Measurements from ENCODE around the gene NPY5R.
A peak's percentile ranks its signal among the peaks of the same experiment; 100 is the strongest.

The NPY5R gene

DNA sequence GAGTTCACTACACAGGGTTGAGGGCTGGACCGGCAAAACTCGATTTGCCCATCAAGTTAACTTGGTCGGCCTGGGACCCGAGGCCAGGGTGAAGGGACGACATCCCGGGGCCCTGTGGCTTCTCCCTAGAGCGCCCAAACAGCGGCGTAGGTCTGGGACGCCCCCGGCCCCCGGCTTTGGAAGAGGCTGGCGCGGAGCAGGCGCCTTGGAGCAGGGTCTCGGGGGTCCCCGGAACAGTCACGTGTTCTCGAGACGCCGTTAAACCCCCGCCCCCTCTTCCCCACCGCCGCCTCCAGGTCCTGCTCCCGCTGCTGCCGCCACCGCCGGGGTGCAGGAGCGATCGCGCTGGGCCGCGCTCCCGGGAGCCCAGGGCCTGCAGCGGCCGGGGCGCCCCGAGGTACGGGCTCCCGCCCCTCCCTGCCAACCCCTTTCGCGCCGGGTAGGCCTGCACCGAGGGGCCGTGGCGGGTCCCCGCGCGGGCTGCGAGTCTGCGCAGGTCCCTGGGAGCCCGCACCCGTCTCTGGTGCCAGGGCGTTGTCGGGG is at the start of gene NPY5R:
Gene NPY5R (plus strand): TSS at position 289 of the 543 bp plus-strand sequence. CDS start 6,382 bp downstream, outside the sequence.
- DNase-seq: no peak

DNA sequence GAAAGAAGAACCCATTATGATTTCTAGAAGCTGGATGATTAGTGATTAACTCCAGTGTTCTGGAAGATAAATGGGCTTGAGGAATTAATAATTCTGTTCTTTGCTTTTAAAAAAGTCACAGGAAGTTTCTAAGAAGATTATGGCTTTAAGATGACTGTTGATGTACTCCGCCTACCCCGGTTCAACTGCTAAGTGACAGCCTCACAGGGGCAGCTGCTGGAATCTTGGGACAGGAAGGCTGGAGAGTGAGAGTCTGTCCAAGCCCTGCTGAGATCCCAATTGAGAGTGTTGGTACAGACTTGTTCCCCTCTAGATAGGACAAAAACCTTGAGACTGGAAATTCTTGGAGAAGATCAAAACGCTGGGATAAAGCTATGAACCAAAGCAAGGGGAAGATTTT is 48.6 kb upstream of the NPY5R start:
- DNase-seq: no peak

DNA sequence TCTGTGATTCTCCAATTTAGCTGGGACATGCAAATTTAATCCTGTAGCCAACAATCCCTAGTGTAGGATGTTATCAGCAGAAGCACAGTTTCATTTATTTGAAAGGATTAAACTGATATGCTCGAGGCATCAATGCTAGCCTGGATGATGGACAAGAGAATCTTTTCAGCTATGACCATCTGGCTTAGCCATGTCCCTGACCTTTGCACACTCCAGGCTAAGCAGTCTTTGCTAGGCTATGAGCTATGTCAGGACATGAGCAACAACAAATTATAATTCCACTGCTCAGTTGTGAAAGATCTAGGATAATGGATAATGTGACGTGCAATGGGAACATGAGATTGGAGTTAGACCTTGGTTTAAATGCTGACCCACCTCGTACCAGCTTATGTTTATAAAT is 43.2 kb upstream of the NPY5R start:
- DNase-seq: no peak

DNA sequence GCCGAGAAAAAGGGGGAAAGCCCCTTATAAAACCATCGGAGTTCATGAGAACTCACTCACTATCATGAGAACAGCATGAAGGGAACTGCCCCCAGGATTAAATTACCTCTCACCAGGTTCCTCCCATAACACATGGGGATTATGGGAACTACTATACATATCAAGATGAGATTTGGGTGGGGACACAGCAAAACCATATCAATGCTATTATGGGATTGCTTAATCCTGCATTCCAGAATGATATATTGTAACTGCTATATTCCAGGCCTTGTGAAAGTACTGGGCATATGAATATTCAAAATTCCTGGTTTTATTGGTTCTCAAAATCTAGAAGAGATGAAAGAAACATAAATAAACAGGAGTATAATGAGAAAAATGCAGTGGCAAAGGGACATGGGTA is 40.6 kb upstream of the NPY5R start:
- no peak for DNase-seq

DNA sequence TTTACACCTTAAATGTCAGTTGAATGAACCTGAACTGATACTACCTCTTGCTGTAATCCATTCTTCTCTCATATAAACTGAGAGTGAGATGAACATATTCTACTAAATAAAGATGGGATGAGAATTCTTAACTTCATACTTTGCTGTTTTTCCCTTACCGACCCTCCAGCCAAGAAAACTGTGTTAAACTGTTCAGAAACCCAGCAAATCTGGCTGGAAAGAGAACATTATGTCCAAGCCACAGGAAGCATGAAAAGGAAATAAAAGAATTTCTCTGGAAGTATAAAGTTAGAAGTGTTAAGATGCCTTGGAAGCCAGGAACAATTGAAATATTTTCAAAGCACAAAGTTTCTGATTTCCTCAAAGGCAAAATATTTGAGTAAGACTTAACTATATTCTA is 34.2 kb upstream of the NPY5R start:
- no peak for DNase-seq

DNA sequence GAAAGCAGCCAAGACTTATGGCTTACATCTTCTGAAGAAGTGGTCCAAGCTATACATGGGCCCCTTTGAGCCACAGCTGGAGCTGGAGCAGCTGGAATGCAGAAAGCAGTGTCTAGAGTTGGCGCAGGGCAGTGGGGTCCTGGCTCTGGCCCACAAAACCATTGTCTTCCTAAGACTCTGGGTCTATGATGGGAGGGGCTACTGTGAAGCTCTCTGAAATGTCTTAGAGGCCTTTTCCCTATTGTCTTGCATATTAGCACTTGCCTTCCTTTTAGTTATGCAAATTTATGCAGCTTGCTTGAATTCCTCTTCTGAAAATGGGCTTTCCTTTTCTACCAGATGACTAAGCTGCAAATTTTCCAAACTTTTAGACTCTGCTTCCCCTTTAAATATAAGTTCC is 26.6 kb upstream of the NPY5R start:
- no peak for DNase-seq

DNA sequence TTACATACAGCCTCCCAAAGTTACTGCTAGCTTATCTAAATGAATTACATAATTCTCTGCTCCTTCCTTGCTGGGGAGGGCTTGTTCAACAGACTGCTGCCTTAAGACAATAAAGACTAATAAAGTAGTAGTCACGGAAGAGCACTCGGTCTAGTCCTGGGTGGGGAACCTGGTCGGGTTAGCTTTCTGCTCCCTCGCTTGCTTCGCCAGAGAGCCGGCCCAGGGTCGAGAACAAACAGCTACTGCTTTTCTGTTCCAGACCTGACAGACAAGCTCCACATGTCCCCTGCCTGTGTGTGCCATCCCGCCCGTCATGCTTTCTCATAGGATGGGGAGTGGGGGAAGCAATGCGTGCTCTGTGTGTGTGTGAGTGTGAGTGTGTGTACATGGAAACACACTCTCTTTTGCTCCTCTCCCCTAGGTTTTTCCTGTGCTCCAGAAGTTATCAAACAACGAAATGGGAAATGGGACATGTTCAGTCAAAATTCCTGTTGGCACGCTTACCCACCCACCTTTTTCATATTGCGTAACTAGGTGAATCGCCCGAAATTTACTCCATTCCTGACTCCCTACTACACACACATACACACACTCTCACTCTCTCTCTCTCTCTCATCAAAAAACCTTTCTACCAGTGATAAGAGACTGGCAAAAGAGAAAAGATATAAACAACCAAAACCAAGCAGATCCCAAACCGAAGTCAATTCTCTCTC is 12.6 kb upstream of the NPY5R start:
- DNase-seq: no peak

DNA sequence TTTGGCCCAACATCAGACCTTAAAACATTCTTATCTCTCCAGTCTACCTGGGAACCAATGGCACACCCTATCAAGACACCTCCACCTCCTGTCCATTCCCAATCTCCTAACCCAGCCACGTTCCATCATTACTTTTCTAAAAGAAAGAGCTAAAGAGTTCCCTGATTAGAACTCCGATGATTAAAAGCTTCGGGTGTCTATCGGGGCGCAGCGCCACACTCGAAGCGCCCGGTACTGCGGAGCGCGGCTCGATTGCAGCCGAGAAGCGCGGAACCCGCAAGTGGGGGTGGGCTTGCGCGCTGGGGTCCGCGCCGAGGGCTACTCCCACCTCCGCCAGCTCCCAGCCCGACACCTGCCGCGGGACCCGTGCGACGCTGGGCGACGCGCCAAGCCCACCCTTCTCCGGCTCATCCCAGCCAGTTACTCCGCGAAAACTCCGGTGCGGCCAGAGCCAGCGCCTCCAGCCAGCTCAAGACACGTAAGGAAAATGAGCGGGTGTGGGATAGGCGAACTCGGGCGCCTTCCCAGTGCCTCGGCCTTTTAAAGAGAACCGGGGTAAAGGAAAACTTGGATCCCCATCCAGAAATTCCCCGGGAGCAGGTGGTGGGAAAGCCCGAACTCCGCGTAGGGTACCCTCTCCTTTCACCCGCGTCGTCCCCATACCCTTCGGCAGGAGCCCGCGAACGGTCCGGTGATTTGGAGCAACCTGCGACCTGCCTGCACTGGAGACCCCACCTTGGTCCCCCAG is 11.9 kb upstream of the NPY5R start:
- no peak for DNase-seq

DNA sequence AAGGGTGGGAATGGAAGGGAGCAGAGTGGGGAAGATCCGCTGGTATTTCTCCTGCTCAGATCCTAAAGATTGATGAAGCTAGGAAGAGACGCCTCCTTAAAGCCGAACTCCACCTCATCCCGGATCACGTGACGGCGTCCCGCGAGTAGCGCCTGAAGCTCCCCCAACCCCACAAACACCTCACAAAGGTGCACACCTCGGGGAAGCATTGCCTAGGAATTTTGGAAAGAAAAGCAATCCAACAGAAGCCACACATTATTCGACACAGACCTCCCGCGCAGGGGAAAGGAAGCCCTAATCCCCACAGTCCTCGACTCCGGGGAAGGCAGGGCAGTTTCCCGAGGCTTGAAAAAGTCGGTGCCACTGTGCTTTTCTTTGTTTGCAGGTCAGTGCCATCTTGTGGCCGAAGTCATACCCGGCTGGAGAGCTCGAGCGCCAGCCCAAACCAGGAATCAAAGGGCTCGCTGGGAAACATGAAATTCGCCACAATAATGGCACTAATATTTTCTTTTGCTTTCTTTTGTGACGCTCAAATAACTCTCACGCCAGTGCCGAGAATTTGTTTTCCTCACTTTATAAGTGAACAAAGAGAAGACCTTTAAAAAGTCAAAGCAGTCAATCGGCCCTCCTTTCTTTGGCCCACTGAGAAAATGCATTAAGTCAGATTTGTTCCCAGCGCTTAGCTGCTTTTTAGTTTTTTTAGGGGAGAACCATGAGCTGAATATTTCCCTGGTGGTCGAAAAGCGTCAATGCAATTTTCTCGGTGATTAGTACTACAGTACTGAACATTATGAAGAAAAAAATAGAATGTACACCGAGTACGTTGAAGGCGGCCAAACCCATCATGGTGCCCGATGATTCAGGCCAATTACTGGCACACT is 10.9 kb upstream of the NPY5R start, which contains the start of gene NPY1R:
Gene NPY1R (minus strand): TSS at position 71 of the 881 bp plus-strand sequence. CDS start 6,042 bp downstream, outside the sequence.
- DNase-seq: peak; percentile 72

DNA sequence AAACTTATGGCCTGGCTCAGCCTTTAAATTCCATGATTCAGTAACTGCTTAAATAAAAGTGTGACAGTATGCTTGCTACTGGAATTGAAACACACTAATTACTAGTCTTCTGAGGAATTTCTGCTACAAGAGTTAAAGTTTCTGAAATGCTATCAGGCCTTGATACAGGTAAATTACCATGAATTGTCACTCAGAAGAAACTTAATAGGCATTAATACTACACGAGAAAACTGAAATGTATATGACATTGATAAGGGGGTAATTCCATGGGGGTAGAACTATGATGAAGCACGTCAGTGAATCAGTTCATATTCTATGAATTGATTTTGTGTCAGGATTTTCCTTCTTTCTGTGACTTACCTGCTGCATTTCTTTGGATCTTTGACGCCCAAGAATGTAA is 8.3 kb upstream of the NPY5R start:
- no peak for DNase-seq

DNA sequence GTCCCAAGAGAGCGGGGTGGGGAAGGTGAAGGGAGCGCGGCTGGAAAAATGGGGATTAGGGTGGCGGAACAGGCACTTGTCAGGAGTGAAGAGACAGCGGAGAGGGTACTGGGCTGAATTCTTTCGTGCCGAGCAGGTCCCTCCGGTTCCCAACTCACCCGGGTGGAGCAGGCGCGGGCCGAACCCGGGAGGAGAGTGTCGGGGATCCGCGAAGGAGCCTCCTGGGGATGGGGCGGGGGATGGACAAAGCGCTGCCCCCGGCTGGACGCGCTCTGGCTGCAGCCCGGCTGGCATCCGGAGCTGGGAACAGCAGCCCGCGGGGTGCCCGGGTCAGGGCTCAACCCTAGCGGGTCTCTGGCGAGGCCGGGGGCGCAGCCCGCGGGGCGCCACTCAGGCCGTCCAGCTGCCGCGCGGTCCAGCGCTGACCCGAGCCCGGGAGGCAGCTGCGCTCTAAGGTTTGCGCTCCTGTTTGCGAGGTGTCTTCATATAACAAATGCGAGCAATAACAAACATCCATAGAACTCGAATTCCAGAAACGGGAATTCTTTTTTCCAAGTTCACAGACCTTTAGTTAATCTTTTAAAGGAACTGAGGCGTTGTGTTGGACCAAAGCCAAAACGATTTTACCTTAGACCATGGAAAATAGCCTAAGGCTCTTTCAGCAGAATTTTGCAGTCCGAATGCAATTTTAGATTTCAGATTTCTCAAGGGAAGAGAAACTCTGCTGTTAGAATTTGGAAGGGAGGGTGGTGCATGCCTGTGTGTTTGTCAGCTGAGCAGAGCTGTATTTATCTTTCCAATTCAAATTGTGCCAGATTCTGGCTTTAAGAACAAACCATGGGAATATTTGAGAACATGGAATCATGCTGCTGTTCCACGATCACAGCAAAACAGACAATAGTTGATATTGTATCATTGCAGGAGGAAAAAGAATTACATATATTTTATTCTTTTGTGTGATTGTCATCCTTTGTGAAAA is 744 bp downstream of the NPY5R start:
- DNase-seq: no peak

DNA sequence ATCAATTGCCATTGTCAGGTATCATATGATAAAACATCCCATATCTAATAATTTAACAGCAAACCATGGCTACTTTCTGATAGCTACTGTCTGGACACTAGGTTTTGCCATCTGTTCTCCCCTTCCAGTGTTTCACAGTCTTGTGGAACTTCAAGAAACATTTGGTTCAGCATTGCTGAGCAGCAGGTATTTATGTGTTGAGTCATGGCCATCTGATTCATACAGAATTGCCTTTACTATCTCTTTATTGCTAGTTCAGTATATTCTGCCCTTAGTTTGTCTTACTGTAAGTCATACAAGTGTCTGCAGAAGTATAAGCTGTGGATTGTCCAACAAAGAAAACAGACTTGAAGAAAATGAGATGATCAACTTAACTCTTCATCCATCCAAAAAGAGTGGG is 7.0 kb downstream of the NPY5R start:
- DNase-seq: no peak

DNA sequence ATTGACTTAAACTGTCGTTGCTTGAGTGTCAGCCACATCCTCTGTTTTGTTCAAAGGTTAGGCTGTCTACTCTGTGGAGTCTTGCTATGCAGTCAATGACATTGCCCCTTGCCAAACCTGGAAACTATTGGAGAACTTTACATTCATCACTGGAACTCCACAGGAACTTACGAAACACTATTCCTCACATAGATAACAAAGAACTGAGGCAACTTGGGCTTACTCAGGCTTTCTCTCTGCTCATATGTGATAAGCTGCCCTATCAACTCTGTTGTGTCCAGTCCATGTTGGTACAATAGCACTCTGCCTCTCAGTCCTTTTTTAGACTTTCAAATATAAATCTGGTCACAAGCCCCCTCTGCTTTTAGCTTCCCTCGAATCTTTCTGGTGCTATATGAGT is 9.4 kb downstream of the NPY5R start:
- no peak for DNase-seq

DNA sequence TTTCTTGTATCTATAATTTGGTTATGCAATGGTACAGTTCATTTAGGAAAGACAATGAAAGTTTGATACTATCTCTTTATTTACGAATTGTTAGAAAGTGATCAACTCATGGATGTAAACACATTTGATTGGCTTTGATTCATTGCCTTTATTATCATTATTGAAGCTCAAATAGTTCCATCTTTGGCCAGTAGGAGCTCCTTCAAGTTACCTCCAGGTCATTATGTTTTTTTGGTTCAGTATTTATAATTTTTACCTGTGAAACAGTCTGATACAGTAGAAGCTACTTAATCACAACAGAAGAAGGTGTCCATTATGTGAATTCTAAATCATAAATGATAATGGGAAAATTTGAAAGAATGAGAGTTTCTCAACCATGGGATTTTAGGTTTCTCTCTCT is 12.4 kb downstream of the NPY5R start:
- no peak for DNase-seq

DNA sequence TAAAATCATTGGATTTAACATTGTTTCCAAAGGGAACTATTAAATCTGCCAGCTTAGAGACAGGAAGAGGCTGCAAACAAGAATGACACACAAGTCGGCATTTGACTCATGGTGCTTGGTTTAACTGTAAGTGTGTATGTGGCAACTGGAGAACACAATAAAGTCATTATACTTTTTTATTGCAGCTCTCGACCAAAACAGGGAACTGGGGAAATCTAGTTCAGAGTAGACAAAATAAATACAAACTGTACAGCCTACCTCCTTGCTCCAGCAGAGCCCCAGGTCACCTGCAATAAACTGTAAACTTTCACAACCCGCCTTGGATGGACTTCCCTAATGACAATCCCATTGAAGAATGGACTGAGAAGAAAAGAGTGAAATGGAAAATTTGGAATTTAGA is 24.0 kb downstream of the NPY5R start:
- no peak for DNase-seq

DNA sequence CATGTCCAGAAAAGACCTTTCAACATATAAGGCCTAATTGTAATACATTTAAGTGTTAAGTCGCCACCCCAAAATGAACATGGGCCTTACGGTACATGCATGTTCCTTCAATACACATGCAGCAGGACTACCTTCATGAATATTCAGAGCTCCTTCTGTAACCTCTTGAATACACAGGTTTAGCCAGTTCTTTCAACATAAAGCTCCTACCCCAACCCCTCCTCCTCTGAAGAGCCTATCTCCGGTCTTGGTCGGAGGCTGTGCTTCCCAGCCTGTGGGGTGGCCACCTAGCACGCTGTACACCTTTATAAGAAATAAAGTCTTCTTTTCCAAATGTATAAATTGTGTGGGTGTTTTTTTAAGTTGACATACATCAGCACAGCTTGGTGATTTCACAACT is 28.3 kb downstream of the NPY5R start:
- no peak for DNase-seq

DNA sequence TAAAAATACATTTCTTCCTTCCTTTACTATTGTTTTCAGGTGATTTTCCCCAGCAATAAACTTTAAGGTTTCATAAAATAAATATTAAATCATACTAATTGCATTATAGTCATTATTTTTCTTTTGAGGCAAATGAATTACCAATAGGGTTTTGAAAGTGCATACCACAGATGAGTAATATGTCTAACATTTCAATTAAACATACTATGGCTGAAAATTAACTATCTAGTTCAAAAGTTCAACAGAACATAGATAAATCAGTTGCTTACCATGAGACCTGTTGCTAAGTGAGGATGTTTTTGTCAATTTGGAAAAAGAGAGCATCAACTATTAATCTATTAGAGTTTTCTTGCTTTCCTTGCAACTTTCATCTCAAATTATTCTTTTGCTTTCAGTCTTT is 35.0 kb downstream of the NPY5R start:
- no peak for DNase-seq

DNA sequence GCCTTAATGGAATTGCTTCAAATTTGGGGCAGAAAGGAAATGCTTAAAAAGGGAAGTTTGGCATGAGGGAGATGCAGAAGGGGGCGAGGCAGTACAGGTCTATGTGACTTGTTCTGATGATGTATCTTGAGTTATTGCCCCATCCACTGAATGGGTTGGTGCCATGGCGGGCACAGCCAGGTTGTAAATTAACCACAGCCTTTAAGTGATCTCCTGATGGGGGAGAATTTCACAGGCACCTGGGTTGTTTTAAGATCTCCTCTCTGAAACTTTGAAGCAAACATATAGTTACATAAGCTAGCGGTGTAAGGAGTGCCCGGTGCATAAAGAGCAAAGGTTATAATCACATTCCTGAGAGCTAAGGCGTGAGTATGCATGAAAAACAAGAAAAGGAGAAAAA is 37.0 kb downstream of the NPY5R start:
- no peak for DNase-seq

DNA sequence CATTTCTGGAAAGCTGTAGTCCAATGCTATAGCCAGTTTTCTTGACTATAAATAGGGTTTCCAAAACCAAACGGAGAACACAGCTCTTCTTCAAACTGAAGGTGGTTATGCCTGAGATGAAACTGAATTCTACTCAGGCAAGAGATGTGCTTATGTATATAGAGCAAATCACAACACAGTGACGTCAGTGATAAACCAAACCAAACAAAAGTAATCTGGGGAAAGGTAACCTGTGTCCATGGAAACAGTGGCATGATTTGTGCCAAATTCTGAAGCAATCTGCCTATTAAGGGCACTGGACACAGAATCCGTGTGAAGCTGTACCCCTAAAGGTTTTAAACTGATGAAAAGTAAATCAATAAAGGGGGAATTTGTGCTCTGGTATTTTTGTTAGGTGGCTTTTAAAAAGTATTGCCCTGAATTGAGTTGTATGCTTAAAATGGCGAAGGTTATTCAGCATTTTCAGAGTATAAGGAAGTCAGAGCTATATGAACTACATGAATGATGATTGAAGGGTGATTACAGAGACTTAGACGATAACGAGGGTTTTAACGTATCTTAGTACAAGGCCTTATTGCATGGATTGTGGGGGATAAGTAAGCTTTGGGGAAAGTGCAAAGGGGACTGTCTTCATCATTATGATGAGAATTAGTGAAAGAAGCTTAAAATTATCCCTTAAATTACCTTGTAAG is 38.6 kb downstream of the NPY5R start:
- DNase-seq: no peak

DNA sequence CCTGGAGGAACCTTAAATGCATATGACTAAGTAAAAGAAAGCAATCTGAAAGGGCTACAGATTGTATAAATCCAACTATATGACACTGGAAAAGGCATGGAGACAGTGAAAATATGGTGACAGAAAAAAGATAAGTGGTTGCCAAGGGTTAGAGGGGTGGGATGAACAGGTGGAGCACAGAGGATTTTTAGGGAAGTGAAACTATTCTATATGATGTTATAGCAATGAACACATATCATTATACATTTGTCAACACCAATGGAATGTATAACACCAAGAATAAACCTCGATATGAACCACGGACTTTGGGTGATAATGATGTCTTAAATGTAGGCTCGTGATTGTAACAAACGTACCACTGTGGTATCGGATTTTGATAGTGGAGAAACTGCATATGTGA is 40.7 kb downstream of the NPY5R start:
- no peak for DNase-seq

DNA sequence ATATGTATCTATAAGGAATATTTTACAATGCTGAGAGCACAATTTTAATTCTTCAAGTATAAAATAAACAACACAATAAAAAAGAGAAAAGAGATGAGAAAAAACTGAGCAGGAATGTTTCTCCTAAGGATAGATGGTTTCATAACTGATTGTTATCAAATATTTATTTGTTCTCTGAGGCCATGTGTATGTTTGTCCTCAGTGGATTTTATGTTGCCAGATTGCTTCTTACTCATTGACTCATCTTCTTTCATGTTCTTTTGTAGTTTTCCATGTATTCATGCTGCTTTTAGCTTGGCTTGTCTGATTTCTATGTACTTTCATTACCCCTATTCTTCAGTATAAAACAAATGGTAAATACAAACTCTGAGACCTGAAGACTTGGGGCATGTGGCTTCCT is 41.2 kb downstream of the NPY5R start:
- no peak for DNase-seq

All from hematopoietic multipotent progenitor cell treated with erythropoietin and hydrocortisone succinate and interleukin-3 and kit ligand, for 8 days (in vitro differentiated cells).